Measurements from ENCODE around the gene MRFAP1L1. TPM values are rescaled to one million over a fixed set of nuclear protein-coding genes. Genes with fewer than 3 reads are reported as not detected.
"Not testable (repeated sequence)": the region's sequence is repeated elsewhere in the genome, so short reads cannot be mapped to it uniquely, and the experiment has no call there.

Gene MRFAP1L1
- polyA plus RNA-seq: 100 to 1,000 TPM in 2 of 3 donors, 10 to 100 TPM in 1; 81.3 to 159 (median 139) TPM

- Mint-ChIP-seq H3K9me3 (no peaks in the 10 kb centered on the region), H3K36me3 (peaks cover 6 to 21% (median 11%) of the 10 kb centered on the region in 3 donors), H3K4me1 (peaks cover 61 to 64% of the 10 kb centered on the region in 2 donors), H3K27ac (peak within 1 kb of the TSS; percentile 98 to 99 (median 98)), H3K27me3 (ENCODE audit: low read depth in 3 of 3) (peaks cover 6 to 8% (median 8%) of the 10 kb centered on the region in 3 donors), H3K4me3 (peak within 1 kb of the TSS; percentile 97 to 99 (median 98))
- DNase-seq: peak; percentile 96 to 97 (median 97)
Measured at GRCh38 chr4:6709230-6710114, at the start of gene MRFAP1L1. TSS of gene MRFAP1L1 (minus strand) at chr4:6709865. CDS start at chr4:6709629, 236 bp downstream.

GRCh38 chr4:6758728-6759127 lies 49.1 kb upstream of the MRFAP1L1 start:
- H3K27ac Mint-ChIP-seq: no peak overlapping the region
- no peak for DNase-seq
- H3K9me3 Mint-ChIP-seq: no peaks in the 10 kb centered on the region
- no peaks in the 10 kb centered on the region for H3K36me3 Mint-ChIP-seq
- H3K27me3 Mint-ChIP-seq (ENCODE audit: low read depth in 3 of 3): peaks cover 0 to 3% (median 2%) of the 10 kb centered on the region in 3 donors
- no peaks in the 10 kb centered on the region for H3K4me1 Mint-ChIP-seq
- no peak overlapping the region for H3K4me3 Mint-ChIP-seq

GRCh38 chr4:6756345-6756744 lies 46.7 kb upstream of the MRFAP1L1 start:
- not testable (repeated sequence) for DNase-seq; H3K9me3 Mint-ChIP-seq; H3K36me3 Mint-ChIP-seq; H3K27me3 Mint-ChIP-seq (ENCODE audit: low read depth in 3 of 3); H3K4me1 Mint-ChIP-seq; H3K4me3 Mint-ChIP-seq; H3K27ac Mint-ChIP-seq

- DNase-seq: no peak
- peaks cover 7 to 8% of the 10 kb centered on the region in 2 donors for H3K4me1 Mint-ChIP-seq
- H3K27me3 Mint-ChIP-seq (ENCODE audit: low read depth in 3 of 3): no peaks in the 10 kb centered on the region
- H3K27ac Mint-ChIP-seq: no peak overlapping the region
- no peak overlapping the region for H3K4me3 Mint-ChIP-seq
- H3K36me3 Mint-ChIP-seq: no peaks in the 10 kb centered on the region
- no peaks in the 10 kb centered on the region for H3K9me3 Mint-ChIP-seq
Measured at GRCh38 chr4:6755088-6755753, 45.6 kb upstream of the MRFAP1L1 start.

DNA sequence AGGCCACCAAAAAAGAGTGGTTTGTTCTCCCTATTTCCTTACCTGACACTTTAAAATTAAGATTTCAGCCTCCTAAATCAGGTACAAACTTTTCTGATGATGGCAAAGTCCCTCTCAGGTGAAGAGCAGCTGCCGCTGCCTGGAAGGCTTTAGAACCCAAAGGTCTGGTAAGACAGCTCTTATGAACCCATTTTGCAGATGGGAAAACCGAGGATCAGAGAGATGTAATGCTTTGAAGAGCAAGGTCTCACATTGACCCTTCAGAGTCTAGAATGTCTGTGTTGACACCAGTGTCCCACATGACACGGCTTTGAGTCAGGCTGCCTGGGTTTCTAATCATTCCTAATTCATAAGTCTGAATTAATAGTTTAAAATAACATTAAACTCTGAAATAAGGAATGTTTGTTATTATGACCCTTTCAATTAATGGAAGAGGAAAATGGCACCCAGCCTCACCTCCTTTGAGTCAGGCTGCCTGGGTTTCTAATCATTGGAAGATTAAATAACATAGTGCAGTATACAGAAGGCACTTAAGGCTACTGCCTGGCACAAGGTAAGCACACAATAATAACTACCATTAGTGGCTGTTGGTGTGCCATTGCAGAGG lies 44.9 kb upstream of the MRFAP1L1 start:
- Mint-ChIP-seq H3K36me3 (no peaks in the 10 kb centered on the region), H3K27me3 (ENCODE audit: low read depth in 3 of 3) (no peaks in the 10 kb centered on the region), H3K27ac (no peak overlapping the region), H3K4me3 (no peak overlapping the region), H3K9me3 (no peaks in the 10 kb centered on the region), H3K4me1 (peaks cover 7 to 8% of the 10 kb centered on the region in 2 donors)
- DNase-seq: no peak

GRCh38 chr4:6753891-6754290 lies 44.2 kb upstream of the MRFAP1L1 start:
- Mint-ChIP-seq H3K27ac (no peak overlapping the region), H3K27me3 (ENCODE audit: low read depth in 3 of 3) (peaks cover 0 to 2% (median 0%) of the 10 kb centered on the region in 3 donors), H3K9me3 (no peaks in the 10 kb centered on the region), H3K4me3 (no peak overlapping the region), H3K4me1 (peaks cover 7 to 8% of the 10 kb centered on the region in 2 donors), H3K36me3 (no peaks in the 10 kb centered on the region)
- DNase-seq: no peak

DNA sequence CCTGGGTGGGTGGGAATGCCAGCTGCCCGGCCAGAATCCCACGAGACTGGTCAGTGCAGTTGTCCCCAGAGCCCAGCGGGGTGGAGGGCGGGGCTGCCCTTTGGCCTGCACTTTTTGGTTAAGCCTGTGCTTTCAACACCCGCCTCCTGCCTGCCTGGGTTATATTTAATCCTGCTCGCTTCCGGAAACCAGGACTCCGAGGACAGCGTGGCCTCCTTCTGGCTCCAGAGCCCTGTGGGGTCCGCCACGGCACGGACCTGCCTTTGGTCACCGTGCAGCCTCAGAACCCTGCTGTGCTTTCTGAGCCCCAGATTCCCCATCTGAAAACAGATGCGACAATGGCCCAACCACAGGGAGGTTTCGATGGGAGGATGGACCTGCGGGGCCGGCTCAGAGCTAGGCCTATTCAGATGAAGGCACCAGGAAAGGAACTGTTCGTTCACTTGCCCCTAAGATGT lies 43.5 kb upstream of the MRFAP1L1 start:
- H3K4me1 Mint-ChIP-seq: peaks cover 7 to 8% of the 10 kb centered on the region in 2 donors
- H3K36me3 Mint-ChIP-seq: no peaks in the 10 kb centered on the region
- no peaks in the 10 kb centered on the region for H3K9me3 Mint-ChIP-seq
- peaks cover 0 to 2% (median 0%) of the 10 kb centered on the region in 3 donors for H3K27me3 Mint-ChIP-seq (ENCODE audit: low read depth in 3 of 3)
- DNase-seq: no peak
- no peak overlapping the region for H3K27ac Mint-ChIP-seq
- no peak overlapping the region for H3K4me3 Mint-ChIP-seq

- Mint-ChIP-seq H3K36me3 (no peaks in the 10 kb centered on the region), H3K4me3 (no peak overlapping the region), H3K4me1 (peaks cover 7 to 8% of the 10 kb centered on the region in 2 donors), H3K27ac (peak overlapping the region in 2 of 6 donors; percentile 60 to 88), H3K27me3 (ENCODE audit: low read depth in 3 of 3) (peaks cover 0 to 2% (median 0%) of the 10 kb centered on the region in 3 donors), H3K9me3 (no peaks in the 10 kb centered on the region)
- DNase-seq: no peak
Measured at GRCh38 chr4:6752486-6752829, 42.8 kb upstream of the MRFAP1L1 start.

- H3K27ac Mint-ChIP-seq: peak overlapping the region; percentile 60 to 92 (median 86)
- peak overlapping the region; percentile 53 to 90 (median 79) for H3K4me3 Mint-ChIP-seq
- no peaks in the 10 kb centered on the region for H3K36me3 Mint-ChIP-seq
- H3K4me1 Mint-ChIP-seq: peaks cover 7 to 8% of the 10 kb centered on the region in 2 donors
- peak in 1 of 3 donors; percentile 18 for DNase-seq
- no peaks in the 10 kb centered on the region for H3K9me3 Mint-ChIP-seq
- peaks cover 0 to 2% (median 0%) of the 10 kb centered on the region in 3 donors for H3K27me3 Mint-ChIP-seq (ENCODE audit: low read depth in 3 of 3)
Measured at GRCh38 chr4:6751611-6752485, 42.2 kb upstream of the MRFAP1L1 start.

GRCh38 chr4:6750286-6751221 lies 40.9 kb upstream of the MRFAP1L1 start:
- Mint-ChIP-seq H3K4me3 (peak overlapping the region in 2 of 5 donors; percentile 21 to 83), H3K27ac (peak overlapping the region in 3 of 6 donors; percentile 87 to 92 (median 88)), H3K9me3 (no peaks in the 10 kb centered on the region), H3K27me3 (ENCODE audit: low read depth in 3 of 3) (peaks cover 0 to 2% (median 0%) of the 10 kb centered on the region in 3 donors), H3K4me1 (peaks cover 7 to 8% of the 10 kb centered on the region in 2 donors), H3K36me3 (no peaks in the 10 kb centered on the region)
- DNase-seq: no peak

- DNase-seq: no peak
- Mint-ChIP-seq H3K4me1 (peaks cover 7 to 8% of the 10 kb centered on the region in 2 donors), H3K36me3 (no peaks in the 10 kb centered on the region), H3K27ac (no peak overlapping the region), H3K27me3 (ENCODE audit: low read depth in 3 of 3) (peaks cover 0 to 2% (median 0%) of the 10 kb centered on the region in 3 donors), H3K4me3 (no peak overlapping the region), H3K9me3 (no peaks in the 10 kb centered on the region)
Measured at GRCh38 chr4:6749340-6750171, 39.9 kb upstream of the MRFAP1L1 start.

All from immature natural killer cell (primary cell).